ENCODE data around the gene NCOR1. TPM values are rescaled to one million over a fixed set of nuclear protein-coding genes. Genes with fewer than 3 reads are reported as not detected.

Gene NCOR1
- 102 to 115 TPM (median 108 TPM) in 3 replicates for total RNA-seq
- long read RNA-seq, transcript NCOR1-206 (15 exons, 1,883 nt) = major isoform, 17 of 90 reads
- long read RNA-seq, partial matches to known transcripts = 47 of 90 reads
- long read RNA-seq, other reads (novel, unspliced or antisense) = 20 of 90 reads

GRCh38 chr17:16215273-16215964 lies at the start of gene NCOR1:
NCOR1 (minus strand) TSS chr17:16215534; CDS start chr17:16194569, 20,965 bp downstream.
- peak within 1 kb of the TSS; percentile 87 for H3K4me3 Mint-ChIP-seq (ENCODE audit: unreplicated experiment)
- DNase-seq (ENCODE audit: low spot score) = peak; percentile 98
- H3K4me1 Mint-ChIP-seq (ENCODE audit: low read depth) = peaks cover 49% of the 10 kb centered on the region
- H3K27ac Mint-ChIP-seq (ENCODE audit: unreplicated experiment) = peak within 1 kb of the TSS; percentile 90
- TF ChIP-seq, protein P1, sequence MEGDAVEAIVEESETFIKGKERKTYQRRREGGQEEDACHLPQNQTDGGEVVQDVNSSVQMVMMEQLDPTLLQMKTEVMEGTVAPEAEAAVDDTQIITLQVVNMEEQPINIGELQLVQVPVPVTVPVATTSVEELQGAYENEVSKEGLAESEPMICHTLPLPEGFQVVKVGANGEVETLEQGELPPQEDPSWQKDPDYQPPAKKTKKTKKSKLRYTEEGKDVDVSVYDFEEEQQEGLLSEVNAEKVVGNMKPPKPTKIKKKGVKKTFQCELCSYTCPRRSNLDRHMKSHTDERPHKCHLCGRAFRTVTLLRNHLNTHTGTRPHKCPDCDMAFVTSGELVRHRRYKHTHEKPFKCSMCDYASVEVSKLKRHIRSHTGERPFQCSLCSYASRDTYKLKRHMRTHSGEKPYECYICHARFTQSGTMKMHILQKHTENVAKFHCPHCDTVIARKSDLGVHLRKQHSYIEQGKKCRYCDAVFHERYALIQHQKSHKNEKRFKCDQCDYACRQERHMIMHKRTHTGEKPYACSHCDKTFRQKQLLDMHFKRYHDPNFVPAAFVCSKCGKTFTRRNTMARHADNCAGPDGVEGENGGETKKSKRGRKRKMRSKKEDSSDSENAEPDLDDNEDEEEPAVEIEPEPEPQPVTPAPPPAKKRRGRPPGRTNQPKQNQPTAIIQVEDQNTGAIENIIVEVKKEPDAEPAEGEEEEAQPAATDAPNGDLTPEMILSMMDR (IDR thresholded peaks at IDR 0.05) = peak; percentile 71
- no peaks in the 10 kb centered on the region for H3K36me3 Mint-ChIP-seq (ENCODE audit: low read depth)
- no peaks in the 10 kb centered on the region for H3K27me3 Mint-ChIP-seq (ENCODE audit: low read depth)
- H3K9me3 Mint-ChIP-seq (ENCODE audit: low read depth) = no peaks in the 10 kb centered on the region

- no peaks in the 10 kb centered on the region for H3K36me3 Mint-ChIP-seq (ENCODE audit: low read depth)
Observed at GRCh38 chr17:16262201-16262600, 46.9 kb upstream of the NCOR1 start.

DNA sequence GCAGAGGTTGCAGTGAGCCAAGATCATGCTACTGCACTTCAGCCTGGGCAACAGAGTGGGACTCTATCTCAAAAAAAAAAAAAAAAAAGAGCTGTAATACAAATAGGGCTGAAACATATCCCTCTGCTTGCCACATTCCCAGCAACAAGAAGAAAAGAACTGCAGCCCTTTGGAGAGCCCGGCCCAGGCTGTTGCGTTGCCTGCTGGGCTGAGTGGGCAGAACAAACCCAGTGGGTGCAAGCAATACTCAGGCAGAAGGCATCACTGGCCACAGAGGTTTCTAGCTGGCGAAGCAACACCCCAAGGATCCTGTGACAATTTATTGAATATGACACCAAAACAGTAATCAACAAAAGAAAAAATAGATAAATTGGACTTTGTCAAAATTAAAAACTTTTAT lies 45.7 kb upstream of the NCOR1 start:
- Mint-ChIP-seq H3K4me1 (ENCODE audit: low read depth) (peaks cover under 1% of the 10 kb centered on the region), H3K36me3 (ENCODE audit: low read depth) (no peaks in the 10 kb centered on the region), H3K27ac (ENCODE audit: unreplicated experiment) (no peak overlapping the region), H3K9me3 (ENCODE audit: low read depth) (no peaks in the 10 kb centered on the region), H3K27me3 (ENCODE audit: low read depth) (no peaks in the 10 kb centered on the region), H3K4me3 (ENCODE audit: unreplicated experiment) (no peak overlapping the region)
- DNase-seq (ENCODE audit: low spot score) = no peak
- TF ChIP-seq, protein P1 (IDR thresholded peaks at IDR 0.05) = no peak

More at GRCh38 chr17:16262201-16262600, 46.9 kb upstream of the NCOR1 start:
- Mint-ChIP-seq H3K9me3 (ENCODE audit: low read depth) (no peaks in the 10 kb centered on the region), H3K4me3 (ENCODE audit: unreplicated experiment) (no peak overlapping the region), H3K27me3 (ENCODE audit: low read depth) (no peaks in the 10 kb centered on the region), H3K27ac (ENCODE audit: unreplicated experiment) (no peak overlapping the region), H3K4me1 (ENCODE audit: low read depth) (no peaks in the 10 kb centered on the region)
- TF ChIP-seq, protein P1 (IDR thresholded peaks at IDR 0.05) = no peak
- DNase-seq (ENCODE audit: low spot score) = no peak

DNA sequence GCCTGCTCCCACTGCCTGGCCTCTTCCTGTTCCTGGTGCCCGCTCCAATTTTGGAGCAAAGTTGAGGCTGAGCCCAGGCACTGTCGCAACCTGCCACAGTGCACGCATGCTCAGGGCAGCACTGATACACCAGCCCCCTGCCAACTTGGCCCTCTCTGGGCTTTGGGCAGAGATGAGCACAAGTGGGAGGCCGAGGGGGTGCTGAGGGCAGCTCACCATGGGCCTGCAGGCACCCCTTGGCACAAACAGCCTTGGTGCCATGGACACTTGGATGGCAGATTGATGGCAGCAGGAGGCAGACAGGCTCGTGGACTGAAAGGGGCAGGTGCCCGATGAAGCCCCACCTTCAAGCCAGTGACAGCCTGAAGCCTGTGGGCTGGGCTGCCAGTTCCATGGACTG lies 44.6 kb upstream of the NCOR1 start:
- H3K9me3 Mint-ChIP-seq (ENCODE audit: low read depth) = no peaks in the 10 kb centered on the region
- no peaks in the 10 kb centered on the region for H3K27me3 Mint-ChIP-seq (ENCODE audit: low read depth)
- DNase-seq (ENCODE audit: low spot score) = no peak
- TF ChIP-seq, protein P1 (IDR thresholded peaks at IDR 0.05) = no peak
- no peaks in the 10 kb centered on the region for H3K36me3 Mint-ChIP-seq (ENCODE audit: low read depth)
- no peak overlapping the region for H3K27ac Mint-ChIP-seq (ENCODE audit: unreplicated experiment)
- H3K4me1 Mint-ChIP-seq (ENCODE audit: low read depth) = peaks cover 12% of the 10 kb centered on the region
- H3K4me3 Mint-ChIP-seq (ENCODE audit: unreplicated experiment) = no peak overlapping the region

GRCh38 chr17:16258901-16259300 lies 43.6 kb upstream of the NCOR1 start:
- TF ChIP-seq, protein P1 (IDR thresholded peaks at IDR 0.05) = no peak
- Mint-ChIP-seq H3K9me3 (ENCODE audit: low read depth) (no peaks in the 10 kb centered on the region), H3K36me3 (ENCODE audit: low read depth) (peaks cover under 1% of the 10 kb centered on the region), H3K4me1 (ENCODE audit: low read depth) (peaks cover 12% of the 10 kb centered on the region), H3K27me3 (ENCODE audit: low read depth) (no peaks in the 10 kb centered on the region), H3K27ac (ENCODE audit: unreplicated experiment) (no peak overlapping the region), H3K4me3 (ENCODE audit: unreplicated experiment) (no peak overlapping the region)
- no peak for DNase-seq (ENCODE audit: low spot score)

All from chondrocyte (in vitro differentiated cells).